Measurements from ENCODE around the gene HSDL1.
A peak's percentile ranks its signal among the peaks of the same experiment; 100 is the strongest.

Gene HSDL1

DNA sequence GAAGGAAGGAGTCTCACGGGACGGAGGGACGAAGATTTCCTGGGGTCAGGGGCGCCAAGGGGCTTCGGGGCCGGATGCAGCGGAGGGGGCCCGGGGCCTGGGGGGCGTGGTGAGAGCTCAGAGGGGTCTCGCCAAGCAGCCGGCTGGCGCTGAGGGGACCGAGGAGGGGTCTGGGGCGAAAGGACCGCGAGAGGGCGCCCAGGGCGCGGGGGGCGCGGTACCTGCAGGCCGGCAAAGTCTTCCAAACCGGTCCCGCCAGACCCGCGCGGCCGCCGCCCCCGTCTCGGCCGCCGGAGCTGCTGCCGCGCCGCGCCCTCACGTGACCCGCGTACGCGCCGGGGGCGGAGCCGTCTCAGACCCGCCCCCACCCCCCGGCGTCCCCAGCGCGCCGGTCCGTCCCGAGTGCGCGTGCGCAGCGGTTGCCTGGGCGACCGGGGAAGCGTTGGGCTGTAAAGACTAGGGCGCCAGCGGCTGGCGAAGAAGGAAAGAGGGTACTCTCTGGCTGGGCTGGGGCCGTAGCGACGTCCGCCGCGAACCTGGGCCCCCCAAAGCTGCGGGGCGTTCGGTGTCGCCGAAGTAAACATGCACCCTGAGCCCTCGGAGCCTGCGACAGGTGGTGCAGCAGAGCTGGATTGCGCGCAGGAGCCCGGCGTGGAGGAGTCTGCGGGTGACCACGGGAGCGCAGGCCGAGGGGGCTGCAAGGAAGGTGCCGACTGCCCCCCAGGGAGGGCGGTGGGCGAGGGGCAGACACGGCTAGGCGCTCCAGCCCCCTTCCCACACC lies at the start of gene HSDL1, which contains the start of gene DNAAF1:
HSDL1 (minus strand) TSS at position 319 of the 781 bp plus-strand sequence. CDS start 13,856 bp downstream, outside the sequence.
DNAAF1 (plus strand) TSS at position 450 of the 781 bp plus-strand sequence; CDS start at position 583, 133 bp downstream.
- DNase-seq (ENCODE audit: low read depth in 2 of 2): peak; percentile 93

DNA sequence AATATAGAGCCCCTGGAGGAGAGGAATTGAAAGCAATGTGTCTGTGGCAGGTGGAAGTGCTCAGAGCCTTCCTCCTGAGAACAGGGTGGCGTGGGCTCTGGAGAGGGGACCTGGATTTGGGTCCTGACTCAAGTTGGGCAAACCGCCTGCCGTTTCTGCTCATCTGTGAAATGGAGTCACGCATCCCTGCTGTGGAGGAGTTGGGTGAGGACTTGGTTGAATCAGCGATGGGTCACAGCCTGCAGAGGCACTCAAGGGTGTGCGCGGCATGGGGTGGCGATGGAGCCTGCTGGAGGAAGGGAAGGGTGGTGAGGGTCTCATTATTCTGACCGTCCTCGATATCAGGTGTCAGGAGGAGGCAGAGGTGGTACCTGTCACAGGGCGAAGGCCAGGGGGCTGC lies 49.0 kb upstream of the HSDL1 start:
- DNase-seq (ENCODE audit: low read depth in 2 of 2): no peak

DNA sequence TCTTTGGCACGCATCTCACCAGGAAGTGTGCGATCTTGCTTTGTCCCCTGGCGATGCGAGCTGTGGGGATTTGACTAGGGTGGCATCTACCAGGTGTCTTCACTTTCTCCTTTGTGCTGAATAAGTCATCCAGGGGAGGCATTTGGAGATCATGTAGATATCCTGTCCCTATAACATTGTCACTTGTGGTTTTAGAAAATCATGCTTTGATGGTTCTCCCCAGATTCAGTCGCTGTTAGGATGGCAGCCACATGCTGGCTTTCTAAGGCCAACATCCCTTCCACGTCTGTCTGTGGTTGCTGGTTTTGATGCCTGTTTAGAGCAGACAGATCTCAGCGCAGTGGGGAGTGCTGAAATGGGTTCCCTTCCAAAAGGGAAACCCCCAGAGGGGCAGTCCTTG lies 48.5 kb upstream of the HSDL1 start:
- DNase-seq (ENCODE audit: low read depth in 2 of 2): no peak

DNA sequence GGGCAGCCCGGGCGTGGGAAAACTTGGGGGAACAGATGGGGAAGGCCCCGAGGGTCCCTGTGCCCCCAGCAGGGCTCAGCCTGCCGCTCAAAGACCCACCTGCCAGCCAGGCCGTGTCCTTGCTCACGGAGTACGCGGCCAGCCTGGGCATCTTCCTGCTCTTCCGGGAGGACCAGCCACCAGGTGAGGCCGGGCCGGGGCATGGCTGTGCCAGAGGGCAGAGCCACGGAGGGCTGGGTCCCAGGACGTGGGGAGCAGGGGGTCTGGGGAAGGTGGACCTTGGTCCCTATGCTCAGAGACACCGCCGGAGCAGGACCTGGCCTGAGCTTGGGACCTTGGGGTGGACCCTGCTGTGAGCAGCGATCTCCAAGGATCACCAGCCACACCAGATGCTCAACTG lies 46.5 kb upstream of the HSDL1 start:
- DNase-seq (ENCODE audit: low read depth in 2 of 2): no peak

DNA sequence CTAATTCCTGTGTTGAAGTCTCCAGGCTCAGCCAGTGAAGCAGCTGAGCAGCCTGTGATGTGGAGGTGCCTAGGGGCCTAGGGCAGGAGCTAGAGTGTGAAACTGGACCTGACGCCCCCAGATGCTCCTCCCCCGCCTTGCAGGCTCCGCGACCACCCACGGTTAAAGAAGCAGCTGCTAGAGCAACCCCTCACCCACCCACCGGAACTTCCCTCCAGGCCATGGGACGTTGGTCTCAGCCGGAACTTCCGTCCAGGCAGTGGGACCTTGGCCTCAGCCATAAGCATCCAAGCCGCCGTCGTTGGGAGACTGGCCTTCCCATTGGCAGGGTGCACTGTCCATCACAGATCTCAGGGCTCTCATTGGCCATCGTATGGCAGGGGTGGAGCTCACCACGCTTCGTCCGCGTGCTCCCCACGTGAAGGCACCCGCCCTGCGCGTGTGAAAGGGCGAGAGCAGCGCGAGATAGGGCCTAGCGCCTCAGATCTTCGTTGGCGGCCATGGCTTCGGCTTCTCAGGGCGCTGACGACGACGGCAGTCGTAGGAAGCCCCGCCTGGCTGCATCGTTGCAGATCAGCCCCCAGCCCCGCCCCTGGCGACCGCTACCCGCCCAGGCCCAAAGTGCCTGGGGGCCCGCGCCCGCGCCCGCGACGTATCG lies 45.9 kb upstream of the HSDL1 start, which contains the start of gene ADAD2:
ADAD2 (plus strand) TSS at position 427 of the 658 bp plus-strand sequence; CDS start at position 501, 74 bp downstream.
- no peak for DNase-seq (ENCODE audit: low read depth in 2 of 2)

DNA sequence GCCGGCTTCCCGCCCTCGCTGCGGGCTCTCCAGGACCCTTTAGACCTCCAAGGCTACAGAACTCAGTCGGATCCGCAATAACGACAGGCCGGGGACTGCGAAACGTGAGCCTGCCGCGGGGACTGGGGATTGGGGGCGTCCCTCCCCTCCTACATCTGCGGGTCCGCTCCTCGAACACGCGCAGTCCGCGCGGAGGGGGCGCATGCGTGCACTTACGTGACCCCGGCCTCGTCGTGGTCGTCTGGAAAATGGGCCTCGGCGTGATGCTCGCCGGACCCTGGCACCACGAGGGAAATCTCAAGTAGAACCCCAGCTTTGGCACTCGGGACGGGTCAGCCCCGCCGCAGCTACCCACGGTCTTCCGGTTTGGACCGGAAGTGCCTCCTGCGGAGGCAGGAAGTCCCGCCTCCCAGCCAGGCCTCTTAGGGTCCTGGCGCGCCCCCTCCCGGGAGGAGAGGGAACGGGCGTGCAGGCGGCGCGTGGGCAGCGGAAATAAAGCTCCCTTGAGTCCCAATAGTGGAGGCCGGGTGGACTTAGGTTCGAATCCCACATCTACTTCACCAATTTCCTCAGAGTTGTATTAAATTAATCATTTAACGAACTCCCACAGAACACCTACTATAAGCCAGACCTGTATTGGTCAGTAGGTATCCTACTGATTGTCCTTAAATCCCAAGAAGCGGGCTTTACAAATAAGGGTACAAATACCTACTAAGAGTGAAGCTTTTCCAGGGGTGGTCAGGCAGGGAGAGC lies 41.9 kb upstream of the HSDL1 start, which contains the start of gene TAF1C:
TAF1C (minus strand) TSS at position 373 of the 753 bp plus-strand sequence. CDS start 2,069 bp downstream, outside the sequence.
- peak; percentile 79 to 88 for DNase-seq (ENCODE audit: low read depth in 2 of 2)

DNA sequence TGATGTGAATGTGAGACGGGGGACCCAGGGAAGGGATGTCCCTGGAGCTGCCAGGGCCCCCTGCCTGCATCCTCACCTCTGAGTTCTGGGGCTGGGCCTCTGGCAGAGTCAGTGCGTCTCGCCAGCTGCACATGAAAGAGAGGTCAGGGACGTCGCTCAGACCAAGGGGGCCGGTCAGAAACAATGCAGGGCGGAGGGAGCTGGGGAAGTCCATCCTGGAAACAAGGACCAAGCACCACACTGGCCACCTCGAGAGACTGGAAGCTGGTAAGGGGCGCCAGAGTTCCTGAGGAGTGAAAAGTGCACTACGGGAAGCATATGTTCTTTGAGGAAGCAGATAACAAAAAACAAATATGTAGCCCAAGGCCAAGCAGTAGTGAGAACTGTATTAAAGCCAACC lies 39.8 kb upstream of the HSDL1 start:
- DNase-seq (ENCODE audit: low read depth in 2 of 2): no peak

DNA sequence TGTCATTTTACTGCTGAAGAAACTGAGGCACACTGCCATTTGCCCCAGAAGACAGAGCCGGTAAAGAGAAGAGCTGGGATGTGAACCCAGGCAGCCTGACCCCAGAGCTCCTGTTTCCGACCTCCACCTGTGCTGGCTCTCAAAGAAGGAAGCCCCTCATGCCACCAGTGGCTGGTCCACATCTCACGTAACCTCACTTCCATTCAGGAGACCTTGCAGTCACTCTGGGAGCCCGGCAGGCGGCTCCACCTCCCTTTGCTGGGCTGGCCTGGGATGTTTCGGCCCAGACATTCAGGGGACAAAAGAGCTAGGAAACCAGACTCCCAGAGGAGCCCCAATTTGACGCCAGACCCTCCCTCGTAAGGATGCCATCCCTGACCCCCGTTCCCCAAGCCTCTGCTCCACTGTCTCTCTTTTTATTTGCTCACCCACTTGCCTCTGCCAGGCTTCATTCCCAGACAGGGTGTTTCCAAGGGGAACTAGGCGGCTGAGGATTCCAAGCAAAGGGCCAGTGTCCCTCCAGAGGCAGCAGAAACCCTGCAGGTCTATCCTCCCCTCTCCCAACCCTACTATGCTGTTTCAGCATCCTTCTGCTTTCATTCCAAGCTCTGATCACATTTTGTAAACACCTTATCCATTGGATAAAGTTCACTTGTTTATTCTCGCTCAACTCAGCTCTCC lies 39.1 kb upstream of the HSDL1 start:
- no peak for DNase-seq (ENCODE audit: low read depth in 2 of 2)

DNA sequence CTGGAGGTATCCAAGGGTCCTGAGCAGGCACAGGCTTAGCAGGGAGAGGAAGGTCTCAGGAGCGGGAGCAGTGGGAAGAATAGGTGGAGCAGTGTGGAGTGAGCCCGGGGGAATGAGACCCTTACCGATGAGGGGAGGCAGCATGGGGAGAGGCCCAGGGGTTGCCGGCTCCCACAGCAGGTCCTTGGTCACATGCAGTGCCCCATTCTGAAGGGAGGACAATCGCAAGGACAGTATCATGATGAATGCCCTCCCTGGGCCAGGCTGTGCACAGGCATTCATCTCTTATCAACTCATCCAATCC lies 38.5 kb upstream of the HSDL1 start:
- DNase-seq (ENCODE audit: low read depth in 2 of 2): no peak

DNA sequence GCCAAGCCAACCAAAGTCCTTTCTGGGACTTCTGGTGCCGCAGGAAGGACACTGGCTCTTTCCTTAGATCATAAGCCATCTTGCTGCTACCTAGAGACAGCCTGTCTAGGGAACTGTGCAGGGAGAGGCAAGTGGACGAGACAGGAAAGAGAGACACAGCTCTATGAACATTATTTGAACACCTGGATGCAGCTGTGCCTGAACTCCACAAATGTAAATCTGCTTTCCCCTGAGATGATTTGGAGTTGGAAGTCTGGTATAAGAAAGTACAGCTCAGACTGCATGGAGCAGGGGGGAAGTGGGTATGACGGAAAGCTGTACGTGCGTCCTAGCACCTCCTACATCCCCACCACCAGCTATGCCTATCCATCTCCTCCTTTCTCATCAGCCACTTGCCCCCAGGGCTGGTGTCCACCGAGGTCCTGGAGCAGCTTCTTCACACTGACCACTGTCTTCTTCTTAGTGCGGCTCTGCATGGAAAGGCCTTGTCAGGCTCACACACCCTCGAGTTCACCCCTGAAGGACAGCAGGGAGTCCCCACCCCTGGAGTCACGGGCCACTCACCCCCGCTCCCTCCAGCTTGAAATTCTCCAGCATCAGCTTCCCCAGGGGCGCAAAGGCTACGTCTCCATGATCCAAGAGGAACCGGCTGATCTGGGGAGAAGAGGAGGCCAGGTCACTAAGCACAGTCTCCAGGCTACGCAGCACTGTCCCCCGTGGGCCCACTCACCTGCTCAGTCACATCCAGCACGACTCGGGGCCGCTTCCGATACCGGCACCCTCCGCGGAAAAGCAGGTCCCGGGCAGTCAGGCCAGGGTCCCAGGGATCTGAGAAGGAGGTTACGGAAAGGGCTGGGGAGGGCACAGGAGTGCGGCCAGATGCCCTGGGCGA lies 37.9 kb upstream of the HSDL1 start:
- DNase-seq (ENCODE audit: low read depth in 2 of 2): no peak

DNA sequence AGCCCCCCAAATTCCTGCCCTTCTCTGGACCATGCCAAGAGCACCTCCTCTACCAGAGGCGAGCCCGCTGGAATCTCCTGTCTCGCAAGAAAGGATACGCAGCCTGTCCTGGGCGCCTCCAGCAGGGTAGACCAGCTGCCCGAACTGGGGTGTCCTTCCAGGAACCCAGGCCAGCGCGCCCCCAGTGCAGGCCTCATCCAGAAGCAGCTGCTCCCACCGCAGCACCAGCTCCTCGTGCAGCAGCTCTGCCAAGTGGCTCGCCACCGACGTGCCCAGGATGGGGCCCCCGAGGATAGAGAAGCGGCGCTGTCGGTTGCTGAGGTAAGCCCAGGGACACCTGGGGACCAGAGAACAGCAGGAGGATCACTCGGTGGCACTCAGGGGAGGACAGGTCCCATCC lies 37.1 kb upstream of the HSDL1 start:
- DNase-seq (ENCODE audit: low read depth in 2 of 2): no peak

DNA sequence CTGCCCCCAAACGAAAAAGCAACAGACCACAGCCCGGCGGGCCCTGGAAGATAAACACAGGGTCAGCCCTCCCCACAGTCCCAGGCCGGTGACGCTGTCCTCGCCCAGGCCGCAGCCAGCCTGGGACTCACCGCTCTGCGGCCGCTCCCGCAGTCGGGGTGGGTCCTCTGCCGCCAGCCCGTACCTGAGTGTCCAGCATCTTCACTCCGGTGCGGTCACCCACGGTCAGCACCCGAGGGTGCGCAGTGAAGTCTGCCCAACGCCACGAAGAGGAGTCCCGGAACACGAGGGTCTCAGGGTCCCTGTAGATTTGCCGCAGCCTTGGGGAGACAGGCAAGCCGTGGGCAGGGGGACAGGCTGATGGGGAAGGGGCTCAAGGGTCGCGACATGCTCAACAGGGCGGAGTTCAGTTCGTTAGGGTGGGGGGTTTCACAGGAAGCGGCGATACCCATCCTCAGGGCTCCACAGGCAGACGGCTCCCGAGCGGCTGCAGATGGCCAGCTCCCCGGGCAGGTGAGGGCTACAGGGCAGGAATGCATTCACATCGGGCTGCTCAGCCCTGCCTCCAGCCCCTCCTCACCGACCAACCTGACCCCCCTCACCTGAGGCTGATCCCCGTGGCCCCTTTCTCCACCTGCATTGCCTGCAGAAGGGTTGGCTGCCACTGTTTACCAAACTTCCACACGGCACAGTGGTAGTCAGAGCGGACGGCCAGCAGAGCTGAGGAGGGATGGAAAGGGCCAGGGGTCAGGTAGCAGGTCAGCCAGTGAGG lies 36.4 kb upstream of the HSDL1 start:
- DNase-seq (ENCODE audit: low read depth in 2 of 2): no peak

DNA sequence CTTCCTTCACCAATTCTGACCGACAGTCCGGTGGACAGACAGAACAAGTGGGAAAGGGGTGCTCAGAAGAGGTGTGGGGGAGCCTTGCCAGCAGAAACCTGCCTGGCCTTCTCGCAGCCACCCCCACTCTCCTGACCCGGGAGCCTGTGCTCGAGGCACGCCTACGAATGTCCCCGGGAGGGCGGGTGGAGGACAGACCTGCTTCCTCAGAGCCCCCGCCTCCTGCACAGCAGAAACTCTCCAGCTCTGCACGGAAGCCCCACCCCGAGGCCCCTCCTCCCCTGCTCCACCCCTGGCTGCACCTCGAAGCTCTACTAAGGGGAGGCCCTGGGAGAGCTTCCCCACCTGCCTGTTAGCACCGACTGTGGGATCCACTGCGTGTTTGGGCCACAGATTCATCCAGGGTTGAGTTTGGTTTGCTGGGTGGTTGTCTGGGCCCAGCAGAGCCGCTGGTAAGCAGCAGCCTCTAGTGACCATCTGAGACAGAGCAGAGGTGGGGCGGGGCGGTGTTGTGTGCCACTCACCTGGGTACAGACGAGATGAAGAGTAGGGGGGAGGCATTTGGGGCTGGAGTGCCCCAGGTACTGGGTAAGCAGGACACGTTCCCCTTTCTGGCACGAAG lies 35.7 kb upstream of the HSDL1 start:
- no peak for DNase-seq (ENCODE audit: low read depth in 2 of 2)

DNA sequence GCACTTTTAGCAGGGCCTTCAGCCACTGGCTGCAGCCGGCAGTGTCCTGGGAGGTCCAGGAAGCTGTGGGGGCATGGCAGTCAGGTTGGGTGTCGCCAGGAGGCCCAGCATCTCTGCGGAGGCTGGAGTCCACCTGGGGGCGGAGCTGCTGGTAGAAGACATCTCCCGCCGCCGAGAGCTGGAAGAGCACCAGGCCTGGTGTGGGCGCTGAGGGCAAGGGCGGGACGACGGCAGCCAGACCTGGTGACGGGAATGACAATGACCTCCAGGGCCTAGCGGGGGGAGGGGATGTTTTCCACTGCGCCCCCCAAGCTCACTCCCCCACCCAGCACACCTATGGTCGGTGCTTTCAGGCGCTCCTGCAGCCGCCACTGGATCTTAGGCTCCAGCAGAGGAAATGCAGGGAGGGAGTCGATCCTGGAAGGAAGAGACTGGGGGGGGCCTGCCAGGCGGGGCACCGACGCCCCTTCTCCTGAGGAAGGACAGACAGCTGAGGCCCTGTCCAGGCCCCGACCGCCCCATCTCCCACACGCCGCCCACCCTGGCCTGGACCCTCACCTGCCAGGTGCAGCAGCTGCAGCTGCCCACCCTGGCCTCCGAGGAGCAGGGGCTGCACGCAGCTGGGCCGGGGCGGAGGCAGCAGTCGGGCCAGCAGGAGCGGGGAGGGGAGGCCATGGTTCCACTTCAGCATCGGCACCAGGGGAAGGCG lies 34.8 kb upstream of the HSDL1 start:
- DNase-seq (ENCODE audit: low read depth in 2 of 2): no peak

DNA sequence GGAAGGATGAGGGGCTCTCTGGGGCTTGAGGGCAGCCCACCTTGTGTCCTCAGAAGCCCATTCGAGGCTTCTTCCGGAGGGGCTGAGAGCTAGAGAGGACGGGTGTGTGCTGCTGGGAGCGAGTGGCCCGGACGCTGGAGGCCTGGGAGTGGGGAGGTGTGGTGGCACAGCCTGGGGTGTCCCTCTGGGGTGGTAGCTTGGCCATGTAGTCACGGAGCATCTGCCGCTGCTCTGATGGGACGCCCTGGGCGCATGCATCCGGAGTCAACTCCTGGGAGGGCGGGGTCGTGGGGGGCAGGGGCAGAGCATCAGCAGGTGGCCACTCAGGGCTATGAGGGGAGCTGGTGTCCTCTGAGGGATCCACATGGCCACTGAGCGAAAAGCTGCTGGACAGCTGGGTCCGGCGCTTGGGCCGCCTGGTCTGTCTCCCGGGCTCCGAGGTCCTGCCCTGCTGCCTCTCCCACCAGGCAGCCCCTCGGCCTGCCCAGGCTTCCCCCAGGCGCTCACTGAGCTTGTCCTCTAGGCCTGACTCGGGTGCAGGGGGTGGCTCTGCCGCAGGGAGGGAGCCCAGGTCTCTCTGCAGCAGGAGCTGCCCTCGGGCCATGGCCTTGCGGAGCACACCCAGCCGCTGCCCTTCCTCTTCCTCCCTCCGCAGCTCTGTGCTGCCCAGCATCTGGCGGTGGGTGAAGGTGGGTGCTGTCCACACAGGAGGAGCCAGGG lies 34.1 kb upstream of the HSDL1 start:
- no peak for DNase-seq (ENCODE audit: low read depth in 2 of 2)

DNA sequence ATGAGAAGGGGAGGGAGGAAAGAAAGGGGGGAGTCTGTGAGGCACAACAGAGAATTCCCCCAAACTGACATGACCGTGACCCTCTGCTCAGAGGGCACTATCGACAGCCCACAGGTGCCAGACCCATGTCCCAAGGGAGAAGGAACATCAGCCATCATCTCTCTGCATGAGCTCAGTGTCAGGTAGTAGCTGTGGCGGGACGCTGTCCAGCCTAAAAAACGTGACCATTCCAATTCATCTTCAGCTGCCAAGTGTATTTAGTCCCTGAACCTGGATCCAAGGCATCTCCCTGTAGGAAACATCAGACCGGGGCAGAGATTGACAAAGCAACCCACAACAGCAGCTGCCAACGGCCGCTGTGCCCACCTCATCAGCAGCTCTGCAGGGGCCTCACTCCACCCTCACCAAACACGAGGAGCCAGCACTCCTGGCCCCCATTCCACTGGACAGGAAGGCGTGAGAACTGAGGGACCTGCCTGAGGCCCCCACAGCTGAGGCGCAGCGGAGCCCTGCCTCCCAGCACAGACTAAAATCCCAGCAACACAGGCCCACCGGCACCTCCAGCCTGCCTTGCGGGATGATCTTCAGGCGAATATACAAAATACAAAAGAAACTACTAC lies 33.3 kb upstream of the HSDL1 start:
- no peak for DNase-seq (ENCODE audit: low read depth in 2 of 2)

DNA sequence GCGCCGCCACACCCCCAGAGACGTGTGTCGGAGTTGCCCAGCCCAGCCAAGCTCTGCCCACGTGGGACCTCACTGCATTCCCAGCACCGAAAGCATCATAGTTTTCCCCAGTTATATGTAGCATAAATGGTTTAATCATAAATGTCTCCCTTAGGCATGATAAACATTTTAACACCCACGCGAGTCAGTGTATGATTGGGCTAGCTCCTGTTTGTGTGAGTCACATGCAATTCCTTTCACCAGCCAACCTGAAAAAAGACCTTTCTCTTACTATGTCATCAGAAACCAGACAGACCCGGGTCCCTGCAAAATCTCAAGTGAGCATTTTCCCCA lies 32.7 kb upstream of the HSDL1 start:
- no peak for DNase-seq (ENCODE audit: low read depth in 2 of 2)
